GM21528 (cell line): ENCODE measurements around the gene SLX1A.
"Not testable (repeated sequence)": the region's sequence is repeated elsewhere in the genome, so short reads cannot be mapped to it uniquely, and the experiment has no call there.

Experiments used
- ATAC-seq: cut with Tn5 transposase; IDR thresholded peaks from one replicate; pipeline ENCODE4 v1.9.1; 2021; ENCODE audit warnings: mild to moderate bottlenecking, moderate library complexity; ENCODE audit not compliant: unreplicated experiment, low FRiP score

The SLX1A gene

GRCh38 chr16:30207063-30207704, 13.5 kb downstream of the SLX1A start:
- ATAC-seq = not testable (repeated sequence)

GRCh38 chr16:30209032-30209431, 15.4 kb downstream of the SLX1A start:
- not testable (repeated sequence) for ATAC-seq

DNA sequence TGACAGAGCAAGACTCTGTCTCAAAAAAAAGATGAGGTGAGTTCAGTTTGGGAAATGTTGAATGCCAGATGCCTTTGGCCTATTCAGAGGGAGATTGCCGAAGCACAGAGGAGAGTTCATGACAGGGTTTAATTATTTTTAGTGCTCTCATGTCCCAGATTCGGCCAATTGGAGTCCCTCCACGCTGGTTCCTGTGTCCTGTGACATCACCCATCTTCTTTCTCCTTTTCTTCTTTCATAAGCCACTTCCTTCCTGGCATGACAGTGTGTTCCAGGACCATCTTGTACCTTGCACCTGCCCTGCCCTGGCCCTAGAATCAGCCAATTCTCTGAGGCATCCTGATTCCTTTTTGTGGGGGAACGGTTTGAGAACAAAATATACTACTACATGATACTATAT, 17.7 kb downstream of the SLX1A start:
- ATAC-seq = not testable (repeated sequence)

DNA sequence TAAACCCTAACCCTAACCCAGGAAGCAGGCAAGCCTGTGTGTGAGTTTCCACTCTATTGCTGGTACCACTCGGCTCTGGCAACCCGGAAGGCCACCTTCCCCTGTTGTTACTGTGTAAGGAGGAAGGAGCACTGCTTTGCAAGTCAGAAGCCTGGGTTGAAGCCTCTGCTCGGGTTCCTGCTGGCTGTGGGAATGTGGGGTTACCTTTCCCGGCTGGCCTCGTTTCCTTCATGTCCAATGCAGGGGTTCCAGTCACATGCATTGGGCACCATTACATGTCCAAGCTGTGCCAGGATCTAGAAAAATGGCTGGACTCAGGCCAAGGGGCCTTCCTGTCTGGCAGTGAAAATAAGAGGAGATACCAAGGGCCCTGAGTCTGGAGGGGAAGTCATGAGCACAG, 23.4 kb downstream of the SLX1A start:
- not testable (repeated sequence) for ATAC-seq
